GM23338 (cell line): ENCODE results near the gene SORCS2. TPM values are rescaled to one million over a fixed set of nuclear protein-coding genes. Genes with fewer than 3 reads are reported as not detected.

Source experiments
- ATAC-seq: fragments of 200-7000 bp; cut with Tn5 transposase; 3 replicates; pipeline ENCODE4 v1.9.1; 2020
- DNase-seq: peaks from one replicate; pipeline ENCODE4 v3.0.0-alpha.2; 2015; ENCODE audit warnings: low spot score
- H2AFZ ChIP-seq: fragments of 200-600 bp; sonication (generic); 2 replicates; pipeline ENCODE4 v1.8.0; 2016; ENCODE audit warnings: antibody characterized with exemption, mild to moderate bottlenecking, moderate library complexity
- H3F3A ChIP-seq: fragments of 200-600 bp; sonication (generic); replicated peaks from 2 replicates; pipeline ENCODE4 v1.8.0; 2017; ENCODE audit warnings: antibody characterized with exemption, mixed run types, low read depth
- H3K27ac ChIP-seq: fragments of 200-600 bp; sonication (generic); 2 replicates; pipeline ENCODE4 v1.6.1; 2016; ENCODE audit warnings: low read depth
- H3K27me3 ChIP-seq: fragments of 200-600 bp; sonication (generic); 2 replicates; pipeline ENCODE4 v1.8.0; 2016; ENCODE audit warnings: mild to moderate bottlenecking, mixed run types, moderate library complexity; ENCODE audit not compliant: insufficient read depth
- H3K36me3 ChIP-seq: fragments of 200-600 bp; sonication (generic); 2 replicates; pipeline ENCODE4 v1.8.0; 2016; ENCODE audit warnings: mild to moderate bottlenecking; ENCODE audit not compliant: insufficient read depth
- H3K4me1 ChIP-seq: fragments of 200-600 bp; sonication (generic); 2 replicates; pipeline ENCODE4 v1.8.0; 2016; ENCODE audit warnings: mild to moderate bottlenecking, moderate library complexity; ENCODE audit not compliant: insufficient read depth
- H3K4me2 ChIP-seq: fragments of 200-600 bp; sonication (generic); 2 replicates; pipeline ENCODE4 v1.7.1; 2017; ENCODE audit warnings: mixed run types
- H3K4me3 ChIP-seq: fragments of 200-600 bp; sonication (generic); 2 replicates; pipeline ENCODE4 v1.6.1; 2016; ENCODE audit warnings: mixed run types
- H3K79me2 ChIP-seq: fragments of 200-600 bp; sonication (generic); replicated peaks from 2 replicates; pipeline ENCODE4 v1.8.0; 2017; ENCODE audit warnings: mild to moderate bottlenecking; ENCODE audit not compliant: insufficient read depth
- H3K9me2 ChIP-seq: fragments of 200-600 bp; sonication (generic); 2 replicates; pipeline ENCODE4 v1.8.0; 2017; ENCODE audit not compliant: insufficient read depth
- H4K20me1 ChIP-seq: fragments of 200-600 bp; sonication (generic); replicated peaks from 2 replicates; pipeline ENCODE4 v1.8.0; 2017; ENCODE audit warnings: mild to moderate bottlenecking; ENCODE audit not compliant: insufficient read depth
- H3K27ac Mint-ChIP-seq: 2 replicates; pipeline ENCODE4 v1.8.0; 2020; ENCODE audit warnings: inconsistent platforms, mild to moderate bottlenecking, moderate library complexity, mixed read lengths
- H3K27me3 Mint-ChIP-seq: 3 replicates; pipeline ENCODE4 v1.8.0; 2022; ENCODE audit warnings: low read depth, mild to moderate bottlenecking, moderate library complexity, mixed read lengths, inconsistent platforms; ENCODE audit not compliant: insufficient read depth, poor library complexity
- H3K36me3 Mint-ChIP-seq: 3 replicates; pipeline ENCODE4 v1.8.0; 2021; ENCODE audit warnings: low read depth, mild to moderate bottlenecking, inconsistent platforms, moderate library complexity, mixed read lengths
- H3K4me1 Mint-ChIP-seq: 3 replicates; pipeline ENCODE4 v1.8.0; 2020; ENCODE audit warnings: mild to moderate bottlenecking, inconsistent platforms, mixed read lengths
- H3K4me3 Mint-ChIP-seq: 3 replicates; pipeline ENCODE4 v1.8.0; 2021; ENCODE audit warnings: moderate library complexity, mild to moderate bottlenecking, inconsistent platforms, mixed read lengths
- H3K9me3 Mint-ChIP-seq: 3 replicates; pipeline ENCODE4 v1.8.0; 2020; ENCODE audit warnings: moderate library complexity, mild to moderate bottlenecking, inconsistent platforms, mixed read lengths
- CREB1 ChIP-seq: fragments of 250-450 bp; sonication (Bioruptor Pico); IDR thresholded peaks from 2 replicates; pipeline ENCODE4 v1.5.0; 2020; ENCODE audit warnings: low read depth, mild to moderate bottlenecking, moderate library complexity
- NANOG ChIP-seq: IDR thresholded peaks from 2 replicates; pipeline ENCODE4 v1.6.1; 2016; ENCODE audit warnings: antibody characterized with exemption, borderline replicate concordance
- POLR2AphosphoS5 ChIP-seq: IDR thresholded peaks from 2 replicates; pipeline ENCODE4 v1.6.1; 2016; ENCODE audit warnings: antibody characterized with exemption, low read depth
- STAT1 ChIP-seq: IDR thresholded peaks from one replicate; pipeline ENCODE4 v1.6.1; 2016; ENCODE audit warnings: antibody characterized with exemption; ENCODE audit not compliant: unreplicated experiment
- ZNF331 ChIP-seq: fragments of 250-450 bp; sonication (Bioruptor Pico); IDR thresholded peaks from 2 replicates; pipeline ENCODE4 v1.5.0; 2020; ENCODE audit warnings: low read depth, mild to moderate bottlenecking, moderate library complexity
- polyA plus RNA-seq: library from polyadenylated mRNA; unstranded; fragments of >200 nt; fragmentation: Nextera tagmentation; extraction: Ambion mirVana; gene quantifications from 2 replicates; pipeline ENCODE4 v1.2.1, GENCODE V29; 2016
- total RNA-seq: library from RNA; depleted of rRNA; stranded (reverse); fragments of >200 nt; shearing (Covaris generic); gene quantifications from 2 replicates; pipeline ENCODE4 v1.2.3, GENCODE V29; 2014
- TF ChIP-seq, protein P1 (sequence below): IDR thresholded peaks from 2 replicates; pipeline ENCODE4 v1.6.1; 2016; ENCODE audit warnings: antibody characterized with exemption
- TF ChIP-seq, protein P2 (sequence below), 2 experiments: fragments of 200-600 bp in 1 of 2; sonication (generic) in 1 of 2; conservative IDR thresholded peaks; 2 replicates each; pipeline versions ENCODE4 v1.5.1 to v1.6.1; 2016 to 2017; ENCODE audit warnings: antibody characterized with exemption in 2 of 2, low read depth in 2 of 2, mild to moderate bottlenecking in 2 of 2, moderate library complexity in 1 of 2

Gene SORCS2
- total and polyA plus RNA-seq, 2 experiments from 2014 or later, result 0.47 to 2.4 TPM

DNA sequence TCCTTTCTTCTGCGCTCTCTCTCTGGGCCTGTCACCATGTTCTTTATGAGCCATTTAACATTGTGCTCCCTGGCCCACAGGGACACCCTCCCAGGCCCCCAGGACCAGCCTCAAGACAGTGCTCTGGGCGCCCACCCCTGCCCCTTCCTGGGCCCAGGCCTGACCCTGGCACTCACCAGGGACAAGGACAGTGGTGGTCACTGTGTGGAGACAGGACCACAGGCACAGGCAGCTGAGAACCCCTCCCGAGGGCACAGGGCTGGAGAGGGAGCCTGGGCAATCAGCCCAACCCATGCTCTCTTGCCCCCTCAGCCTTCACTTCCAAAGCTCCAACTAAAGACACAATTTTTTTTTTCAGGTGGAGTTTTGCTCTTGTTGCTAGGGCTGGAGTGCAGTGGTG, 460.6 kb downstream of the SORCS2 start (continued):
- TF ChIP-seq, protein P1, sequence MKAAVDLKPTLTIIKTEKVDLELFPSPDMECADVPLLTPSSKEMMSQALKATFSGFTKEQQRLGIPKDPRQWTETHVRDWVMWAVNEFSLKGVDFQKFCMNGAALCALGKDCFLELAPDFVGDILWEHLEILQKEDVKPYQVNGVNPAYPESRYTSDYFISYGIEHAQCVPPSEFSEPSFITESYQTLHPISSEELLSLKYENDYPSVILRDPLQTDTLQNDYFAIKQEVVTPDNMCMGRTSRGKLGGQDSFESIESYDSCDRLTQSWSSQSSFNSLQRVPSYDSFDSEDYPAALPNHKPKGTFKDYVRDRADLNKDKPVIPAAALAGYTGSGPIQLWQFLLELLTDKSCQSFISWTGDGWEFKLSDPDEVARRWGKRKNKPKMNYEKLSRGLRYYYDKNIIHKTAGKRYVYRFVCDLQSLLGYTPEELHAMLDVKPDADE, result no peak
- no peak for TF ChIP-seq POLR2AphosphoS5
- TF ChIP-seq CREB1 (CRISPR knock-in tag), result no peak

DNA sequence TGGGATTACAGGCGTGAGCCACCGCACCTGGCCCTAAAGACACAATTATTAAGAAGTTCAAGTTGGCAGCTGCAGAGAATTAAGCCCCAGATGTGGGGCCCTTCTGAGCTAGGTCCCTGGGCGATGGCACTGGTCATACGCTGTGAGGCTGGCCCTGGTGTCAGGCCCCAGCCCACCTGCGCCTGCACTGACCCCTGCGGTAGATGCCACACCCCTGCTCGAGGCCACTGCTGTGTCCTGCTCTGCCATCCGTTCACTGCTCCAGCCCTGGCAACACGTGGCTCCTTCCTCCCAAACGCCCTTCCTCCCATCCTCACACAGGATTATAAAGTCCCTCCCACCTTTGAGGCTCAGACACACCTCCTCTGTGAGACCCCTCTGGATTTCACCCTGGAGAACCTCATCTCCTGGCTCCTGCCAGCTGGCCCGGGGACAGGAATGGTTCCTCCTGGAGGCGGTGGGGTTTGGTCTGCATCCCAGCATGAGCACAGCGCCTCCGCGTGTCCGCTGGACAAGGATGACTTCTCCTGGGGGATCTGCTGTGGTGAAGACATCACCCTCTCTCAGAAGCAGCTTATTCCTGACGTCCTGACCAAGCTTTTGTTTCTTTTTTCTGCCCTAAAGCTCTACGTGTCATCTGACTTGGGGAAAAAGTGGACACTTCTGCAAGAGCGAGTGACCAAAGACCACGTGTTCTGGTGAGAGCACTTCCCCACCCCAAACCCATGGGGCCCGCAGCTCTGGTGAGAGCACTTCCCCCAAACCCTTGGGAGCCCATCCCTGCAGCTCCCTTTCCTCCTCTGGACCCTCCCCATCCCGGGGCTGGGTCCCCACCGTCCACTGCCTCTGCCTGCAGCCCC, 461.4 kb downstream of the SORCS2 start:
- TF ChIP-seq CREB1 (CRISPR knock-in tag) (no peak), STAT1 (no peak)
- TF ChIP-seq, protein P2, sequence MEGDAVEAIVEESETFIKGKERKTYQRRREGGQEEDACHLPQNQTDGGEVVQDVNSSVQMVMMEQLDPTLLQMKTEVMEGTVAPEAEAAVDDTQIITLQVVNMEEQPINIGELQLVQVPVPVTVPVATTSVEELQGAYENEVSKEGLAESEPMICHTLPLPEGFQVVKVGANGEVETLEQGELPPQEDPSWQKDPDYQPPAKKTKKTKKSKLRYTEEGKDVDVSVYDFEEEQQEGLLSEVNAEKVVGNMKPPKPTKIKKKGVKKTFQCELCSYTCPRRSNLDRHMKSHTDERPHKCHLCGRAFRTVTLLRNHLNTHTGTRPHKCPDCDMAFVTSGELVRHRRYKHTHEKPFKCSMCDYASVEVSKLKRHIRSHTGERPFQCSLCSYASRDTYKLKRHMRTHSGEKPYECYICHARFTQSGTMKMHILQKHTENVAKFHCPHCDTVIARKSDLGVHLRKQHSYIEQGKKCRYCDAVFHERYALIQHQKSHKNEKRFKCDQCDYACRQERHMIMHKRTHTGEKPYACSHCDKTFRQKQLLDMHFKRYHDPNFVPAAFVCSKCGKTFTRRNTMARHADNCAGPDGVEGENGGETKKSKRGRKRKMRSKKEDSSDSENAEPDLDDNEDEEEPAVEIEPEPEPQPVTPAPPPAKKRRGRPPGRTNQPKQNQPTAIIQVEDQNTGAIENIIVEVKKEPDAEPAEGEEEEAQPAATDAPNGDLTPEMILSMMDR (conservative IDR thresholded peaks at IDR 0.05; ENCODE audit: low read depth in 2 of 2), result peak in 1 of 2 experiments; percentile 46; a peak in 2 of 4 replicates
- Mint-ChIP-seq H3K4me3 (no peak overlapping the region), H3K36me3 (no peaks in the 10 kb centered on the region), H3K4me1 (peaks cover 34% of the 10 kb centered on the region), H3K27ac (no peak overlapping the region), H3K9me3 (no peaks in the 10 kb centered on the region), H3K27me3 (peaks cover 9% of the 10 kb centered on the region)
- Histone ChIP-seq H3K4me3 (no peak overlapping the region), H3K9me2 (no peaks in the 10 kb centered on the region), H4K20me1 (no peaks in the 10 kb centered on the region), H3F3A (no peaks in the 10 kb centered on the region), H3K4me2 (no peak overlapping the region), H3K27ac (no peak overlapping the region), H2AFZ (no peak overlapping the region), H3K36me3 (no peaks in the 10 kb centered on the region), H3K79me2 (no peaks in the 10 kb centered on the region), H3K27me3 (no peaks in the 10 kb centered on the region), H3K4me1 (peaks cover 4% of the 10 kb centered on the region)
- no peak for ATAC-seq
- DNase-seq, result no peak

DNA sequence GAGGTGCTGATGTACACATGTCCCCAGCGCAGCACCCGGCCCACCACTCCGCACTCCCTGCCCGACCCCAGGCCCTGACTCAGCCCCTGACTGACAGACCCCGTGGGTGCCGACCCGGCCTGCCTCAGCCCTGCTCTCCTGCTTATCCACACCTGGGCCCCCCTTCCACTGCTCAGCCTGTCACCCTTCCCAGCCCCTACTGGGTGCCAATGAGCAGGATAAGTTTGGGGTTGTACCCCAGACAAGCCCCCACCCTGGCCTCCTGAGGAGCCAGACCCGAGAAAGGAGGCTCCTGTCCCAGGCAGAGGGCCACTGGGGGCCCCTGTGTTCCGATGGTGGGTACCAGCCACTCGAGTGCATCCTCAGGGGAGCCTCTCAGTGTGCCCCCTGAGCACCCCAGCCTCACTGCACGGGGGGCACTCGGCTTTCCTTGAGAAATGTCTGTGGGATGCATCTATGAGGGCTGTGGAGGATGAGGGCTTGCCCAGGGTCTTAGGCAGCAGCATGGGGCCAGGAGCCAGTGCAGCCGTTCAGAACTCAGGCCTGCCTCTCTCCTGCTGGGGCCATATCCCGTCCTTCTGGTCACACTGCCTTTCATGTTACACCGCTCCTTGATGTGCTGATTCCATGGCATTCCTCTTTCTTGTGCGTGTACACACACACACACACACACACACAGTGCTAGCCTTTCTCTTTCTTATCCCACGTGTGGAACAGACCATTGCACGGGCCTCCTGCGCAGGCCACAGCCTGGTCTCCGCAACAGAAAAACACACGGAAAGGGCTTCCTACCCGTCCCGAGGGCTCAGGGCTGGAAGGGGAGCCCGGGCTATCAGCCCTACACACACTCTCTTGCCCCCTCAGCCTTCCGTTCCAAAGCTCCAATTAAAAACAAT, 462.5 kb downstream of the SORCS2 start:
- DNase-seq (no peak), ATAC-seq (no peak; the same call in 2 of the 3 replicates)
- Mint-ChIP-seq H3K27ac (no peak overlapping the region), H3K36me3 (no peaks in the 10 kb centered on the region), H3K4me3 (no peak overlapping the region), H3K27me3 (peaks cover 5% of the 10 kb centered on the region), H3K4me1 (peaks cover 34% of the 10 kb centered on the region), H3K9me3 (no peaks in the 10 kb centered on the region)
- no peaks in the 10 kb centered on the region for H3K36me3 ChIP-seq
- no peaks in the 10 kb centered on the region for H3K79me2 ChIP-seq
- H3K9me2 ChIP-seq, result no peaks in the 10 kb centered on the region
- no peaks in the 10 kb centered on the region for H4K20me1 ChIP-seq
- no peaks in the 10 kb centered on the region for H3K27me3 ChIP-seq
- H2AFZ ChIP-seq, result no peak overlapping the region
- no peaks in the 10 kb centered on the region for H3F3A ChIP-seq
- no peak overlapping the region for H3K27ac ChIP-seq
- no peak overlapping the region for H3K4me2 ChIP-seq
- peaks cover 4% of the 10 kb centered on the region for H3K4me1 ChIP-seq
- no peak overlapping the region for H3K4me3 ChIP-seq
- TF ChIP-seq, protein P1, result no peak
- TF ChIP-seq STAT1, result no peak
- TF ChIP-seq ZNF331 (CRISPR knock-in tag), result no peak
- TF ChIP-seq NANOG, result no peak
